ENCODE measurements around the gene ARL15.

- TF ChIP-seq, protein P1, sequence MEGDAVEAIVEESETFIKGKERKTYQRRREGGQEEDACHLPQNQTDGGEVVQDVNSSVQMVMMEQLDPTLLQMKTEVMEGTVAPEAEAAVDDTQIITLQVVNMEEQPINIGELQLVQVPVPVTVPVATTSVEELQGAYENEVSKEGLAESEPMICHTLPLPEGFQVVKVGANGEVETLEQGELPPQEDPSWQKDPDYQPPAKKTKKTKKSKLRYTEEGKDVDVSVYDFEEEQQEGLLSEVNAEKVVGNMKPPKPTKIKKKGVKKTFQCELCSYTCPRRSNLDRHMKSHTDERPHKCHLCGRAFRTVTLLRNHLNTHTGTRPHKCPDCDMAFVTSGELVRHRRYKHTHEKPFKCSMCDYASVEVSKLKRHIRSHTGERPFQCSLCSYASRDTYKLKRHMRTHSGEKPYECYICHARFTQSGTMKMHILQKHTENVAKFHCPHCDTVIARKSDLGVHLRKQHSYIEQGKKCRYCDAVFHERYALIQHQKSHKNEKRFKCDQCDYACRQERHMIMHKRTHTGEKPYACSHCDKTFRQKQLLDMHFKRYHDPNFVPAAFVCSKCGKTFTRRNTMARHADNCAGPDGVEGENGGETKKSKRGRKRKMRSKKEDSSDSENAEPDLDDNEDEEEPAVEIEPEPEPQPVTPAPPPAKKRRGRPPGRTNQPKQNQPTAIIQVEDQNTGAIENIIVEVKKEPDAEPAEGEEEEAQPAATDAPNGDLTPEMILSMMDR (IDR thresholded peaks at IDR 0.05), result no peak
- TF ChIP-seq POLR2A (IDR thresholded peaks at IDR 0.05), result no peak
Measured at GRCh38 chr5:54257366-54258118, 52.8 kb downstream of the ARL15 start.
